BE2C (cell line): ENCODE data around the gene ZFYVE21.
A peak's percentile ranks its signal among the peaks of the same experiment; 100 is the strongest.

Experiments used
- DNase-seq: peaks from one replicate; pipeline ENCODE4 v3.0.0-alpha.2; 2020
- H3K27me3 ChIP-seq: fragments of 250-450 bp; sonication (Bioruptor Pico); 2 replicates; pipeline ENCODE4 v1.5.1; 2020; ENCODE audit warnings: mild to moderate bottlenecking
- H3K36me3 ChIP-seq: fragments of 250-450 bp; sonication (Bioruptor Pico); 2 replicates; pipeline ENCODE4 v1.5.1; 2020; ENCODE audit warnings: mild to moderate bottlenecking
- H3K4me1 ChIP-seq: fragments of 250-450 bp; sonication (Bioruptor Pico); 2 replicates; pipeline ENCODE4 v1.5.1; 2020
- H3K4me3 ChIP-seq: 2 replicates; pipeline ENCODE4 v1.5.1; 2011; ENCODE audit warnings: low read depth, low read length
- H3K9me3 ChIP-seq: fragments of 250-450 bp; sonication (Bioruptor Pico); 2 replicates; pipeline ENCODE4 v1.5.1; 2020
- TF ChIP-seq, protein P1 (sequence below): IDR thresholded peaks from 2 replicates; pipeline ENCODE4 v1.5.1; 2012; ENCODE audit warnings: mild to moderate bottlenecking, low read depth, low read length

ZFYVE21 gene

DNA sequence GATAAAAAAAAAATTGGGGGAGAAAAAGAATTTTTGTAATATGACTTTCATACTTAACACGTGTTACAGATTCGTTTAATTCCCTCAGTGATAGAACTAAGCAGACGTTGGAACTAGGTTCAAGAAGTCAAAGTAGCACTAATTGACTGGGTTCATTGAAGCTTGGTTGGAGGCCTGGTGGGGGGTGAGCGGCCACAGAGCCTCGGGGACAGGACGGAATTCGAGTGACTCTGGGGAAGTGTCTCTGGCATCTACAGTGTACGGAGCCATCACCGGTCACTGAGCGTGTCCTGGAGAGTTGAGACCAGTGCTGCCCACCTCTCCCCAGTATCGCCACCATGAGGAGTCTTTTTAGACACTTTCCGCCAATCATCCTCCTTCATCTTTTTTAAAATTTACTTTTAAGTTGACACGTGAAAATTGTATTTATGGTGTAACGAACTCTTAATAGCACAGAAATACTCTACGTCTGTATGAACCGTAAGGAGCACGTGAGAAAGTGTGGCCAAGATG lies 1.3 kb downstream of the ZFYVE21 start:
- Histone ChIP-seq H3K9me3 (no peaks in the 10 kb centered on the region), H3K4me3 (peak overlapping the region; percentile 76), H3K27me3 (no peaks in the 10 kb centered on the region), H3K4me1 (no peaks in the 10 kb centered on the region; the same call in 1 of the 2 replicates), H3K36me3 (peaks cover 5% of the 10 kb centered on the region; the same call in 1 of the 2 replicates)
- no peak for DNase-seq
- TF ChIP-seq, protein P1, sequence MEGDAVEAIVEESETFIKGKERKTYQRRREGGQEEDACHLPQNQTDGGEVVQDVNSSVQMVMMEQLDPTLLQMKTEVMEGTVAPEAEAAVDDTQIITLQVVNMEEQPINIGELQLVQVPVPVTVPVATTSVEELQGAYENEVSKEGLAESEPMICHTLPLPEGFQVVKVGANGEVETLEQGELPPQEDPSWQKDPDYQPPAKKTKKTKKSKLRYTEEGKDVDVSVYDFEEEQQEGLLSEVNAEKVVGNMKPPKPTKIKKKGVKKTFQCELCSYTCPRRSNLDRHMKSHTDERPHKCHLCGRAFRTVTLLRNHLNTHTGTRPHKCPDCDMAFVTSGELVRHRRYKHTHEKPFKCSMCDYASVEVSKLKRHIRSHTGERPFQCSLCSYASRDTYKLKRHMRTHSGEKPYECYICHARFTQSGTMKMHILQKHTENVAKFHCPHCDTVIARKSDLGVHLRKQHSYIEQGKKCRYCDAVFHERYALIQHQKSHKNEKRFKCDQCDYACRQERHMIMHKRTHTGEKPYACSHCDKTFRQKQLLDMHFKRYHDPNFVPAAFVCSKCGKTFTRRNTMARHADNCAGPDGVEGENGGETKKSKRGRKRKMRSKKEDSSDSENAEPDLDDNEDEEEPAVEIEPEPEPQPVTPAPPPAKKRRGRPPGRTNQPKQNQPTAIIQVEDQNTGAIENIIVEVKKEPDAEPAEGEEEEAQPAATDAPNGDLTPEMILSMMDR = no peak

DNA sequence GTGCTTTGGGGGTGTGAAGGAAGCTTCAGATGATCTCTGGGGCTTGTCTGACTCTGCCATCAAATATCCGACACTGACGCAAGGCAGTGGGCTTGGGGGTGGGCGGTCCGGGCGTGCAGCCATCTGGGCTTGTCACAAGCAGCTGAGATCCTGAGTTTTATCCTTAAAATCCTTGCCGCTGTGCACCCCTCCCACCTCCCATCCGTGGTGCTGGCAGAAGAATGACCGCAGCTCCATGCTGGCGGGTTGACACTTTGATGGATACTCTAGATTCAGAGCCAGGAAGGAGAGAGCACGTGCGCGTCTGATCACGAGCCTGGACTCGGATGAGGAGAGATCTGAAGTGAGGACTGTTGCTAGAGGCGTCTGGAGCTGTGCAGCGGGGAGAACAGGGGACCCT lies 3.0 kb downstream of the ZFYVE21 start:
- H3K27me3 ChIP-seq = no peaks in the 10 kb centered on the region
- H3K9me3 ChIP-seq = no peaks in the 10 kb centered on the region
- no peak overlapping the region for H3K4me3 ChIP-seq
- no peaks in the 10 kb centered on the region for H3K36me3 ChIP-seq
- TF ChIP-seq, protein P1 = no peak
- DNase-seq = no peak
- no peaks in the 10 kb centered on the region; the same call in 1 of the 2 replicates for H3K4me1 ChIP-seq

DNA sequence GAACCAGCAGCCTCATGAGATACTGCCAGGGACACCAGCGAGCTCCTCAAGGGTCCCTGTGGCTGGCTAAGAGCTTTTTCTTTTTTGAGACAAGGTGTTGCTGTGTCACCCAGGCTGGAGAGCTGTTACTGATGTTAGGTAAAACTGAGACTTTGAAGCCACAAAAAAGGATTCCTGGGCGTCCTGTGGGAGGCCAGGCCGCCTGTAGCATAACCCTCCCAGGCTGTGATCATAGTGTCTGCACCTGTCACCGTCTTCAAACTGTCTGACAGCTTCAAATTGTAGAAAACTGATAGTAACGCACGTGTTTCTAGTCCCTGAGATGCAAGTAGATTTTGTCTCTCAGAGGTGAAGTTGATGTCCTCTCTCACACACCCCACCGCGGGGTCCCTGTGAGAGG lies 4.1 kb downstream of the ZFYVE21 start:
- Histone ChIP-seq H3K9me3 (no peaks in the 10 kb centered on the region), H3K27me3 (no peaks in the 10 kb centered on the region), H3K36me3 (no peaks in the 10 kb centered on the region), H3K4me1 (peaks cover 5% of the 10 kb centered on the region; the same call in 1 of the 2 replicates), H3K4me3 (no peak overlapping the region)
- TF ChIP-seq, protein P1 = no peak
- no peak for DNase-seq

DNA sequence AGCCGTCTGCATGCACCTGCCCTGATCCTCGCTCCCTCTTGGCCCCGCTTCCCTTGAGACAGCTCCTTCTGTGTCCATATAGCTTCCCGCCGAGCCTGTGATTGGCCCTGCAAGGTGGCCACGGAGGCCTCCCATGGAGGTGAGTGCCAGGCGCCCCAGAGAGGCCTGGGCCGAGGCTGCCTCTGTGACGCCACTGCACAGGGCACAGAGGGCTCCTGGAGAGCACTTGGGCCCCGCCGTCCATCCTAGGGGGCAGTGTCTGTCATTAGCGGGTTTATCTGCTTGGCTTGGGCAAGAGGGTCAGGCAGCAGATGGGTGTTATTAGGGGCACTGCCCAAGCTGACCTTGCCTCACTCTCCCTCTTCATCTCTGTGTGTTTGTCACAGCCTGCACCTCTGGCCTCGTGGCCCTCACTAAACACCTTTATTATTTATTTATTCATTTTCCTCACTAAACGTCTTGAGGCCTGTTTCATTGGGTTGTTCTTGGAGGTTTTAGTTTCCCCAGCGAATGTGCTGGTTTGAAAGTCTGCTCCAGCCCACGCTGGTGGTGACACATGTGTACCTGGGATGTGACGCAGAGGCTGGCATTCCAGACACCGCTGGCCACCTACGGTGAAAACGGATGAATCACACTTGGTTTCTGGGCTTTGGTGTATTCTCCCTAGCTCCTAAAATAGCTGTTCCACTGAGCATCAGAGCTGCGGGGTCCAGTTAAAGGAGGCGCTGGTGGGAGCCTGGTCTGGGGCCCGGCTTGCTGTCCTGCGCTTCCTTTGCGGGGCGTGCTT lies 5.9 kb downstream of the ZFYVE21 start:
- no peaks in the 10 kb centered on the region for H3K27me3 ChIP-seq
- no peaks in the 10 kb centered on the region for H3K9me3 ChIP-seq
- peaks cover 5% of the 10 kb centered on the region; the same call in 1 of the 2 replicates for H3K4me1 ChIP-seq
- TF ChIP-seq, protein P1 = no peak
- peaks cover 4% of the 10 kb centered on the region; the same call in 1 of the 2 replicates for H3K36me3 ChIP-seq
- no peak overlapping the region for H3K4me3 ChIP-seq
- DNase-seq = no peak

DNA sequence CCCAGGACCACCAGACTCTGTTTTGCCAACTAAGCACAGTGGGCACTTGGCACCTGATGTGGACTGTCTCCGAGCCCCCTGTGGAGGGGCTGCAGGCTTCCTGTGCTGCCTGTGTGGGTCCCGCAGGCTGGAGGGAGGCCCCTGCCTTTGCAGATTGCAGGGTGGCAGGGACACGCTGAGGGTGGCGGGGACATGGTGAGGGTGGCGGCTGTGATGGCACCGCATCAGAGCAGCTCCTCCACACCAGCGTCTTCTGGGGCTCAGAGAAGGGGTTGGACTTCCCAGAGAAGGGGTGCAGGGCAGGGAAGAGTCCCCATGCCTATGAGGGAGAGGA lies 8.1 kb downstream of the ZFYVE21 start:
- peaks cover 9% of the 10 kb centered on the region for H3K36me3 ChIP-seq
- no peaks in the 10 kb centered on the region for H3K27me3 ChIP-seq
- H3K4me3 ChIP-seq = no peak overlapping the region
- TF ChIP-seq, protein P1 = no peak
- DNase-seq = no peak
- no peaks in the 10 kb centered on the region for H3K9me3 ChIP-seq
- peaks cover 5% of the 10 kb centered on the region for H3K4me1 ChIP-seq

DNA sequence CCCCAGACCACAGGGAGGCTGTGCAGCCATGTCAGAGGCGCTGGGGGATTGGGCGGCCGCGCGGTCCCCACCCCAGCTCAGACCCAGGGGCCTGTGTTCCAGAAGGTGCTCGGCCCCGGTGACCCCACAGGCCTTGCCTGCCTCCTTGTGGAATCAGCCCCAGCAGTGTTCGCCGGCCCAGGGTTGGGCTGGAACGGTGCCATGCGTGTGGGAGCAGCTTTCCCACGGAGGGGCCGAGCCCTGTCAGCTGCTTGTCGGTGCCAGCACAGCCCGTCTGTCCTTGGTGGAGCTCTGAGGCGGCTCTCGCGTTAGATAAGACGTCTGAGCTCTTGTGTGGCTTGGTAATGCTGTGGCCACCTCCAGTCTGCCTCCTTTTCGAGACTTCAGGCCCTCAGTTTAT lies 8.5 kb downstream of the ZFYVE21 start:
- no peaks in the 10 kb centered on the region for H3K9me3 ChIP-seq
- H3K27me3 ChIP-seq = no peaks in the 10 kb centered on the region
- peaks cover 5% of the 10 kb centered on the region for H3K4me1 ChIP-seq
- H3K36me3 ChIP-seq = peaks cover 9% of the 10 kb centered on the region
- TF ChIP-seq, protein P1 = peak; percentile 29; the same call in 1 of the 2 replicates
- peak; percentile 76 for DNase-seq
- no peak overlapping the region for H3K4me3 ChIP-seq
